Stomach (tissue), 9 donors: ENCODE results near the gene CCIN. TPM values are rescaled to one million over a fixed set of nuclear protein-coding genes. Genes with fewer than 3 reads are reported as not detected.
"Not testable (repeated sequence)": the region's sequence is repeated elsewhere in the genome, so short reads cannot be mapped to it uniquely, and the experiment has no call there.

Experiments used
- DNase-seq, 2 donors: peaks; one replicate each; pipeline versions ENCODE4 v3.0.0 to v3.0.0-alpha.2; 2013 to 2019
- H3K27ac ChIP-seq, 5 donors: fragments of 200-600 bp in 4 of 5; sonication (generic) in 4 of 5; one replicate each; pipeline ENCODE4 v1.5.1; 2013 to 2019; ENCODE audit warnings: mild to moderate bottlenecking in 1 of 5, moderate library complexity in 1 of 5
- H3K27me3 ChIP-seq, 3 donors: fragments of 200-600 bp; sonication (generic); one replicate each; pipeline ENCODE4 v1.5.1; 2017 to 2019; ENCODE audit warnings: mixed run types in 1 of 3
- H3K36me3 ChIP-seq, 4 donors: fragments of 200-600 bp; sonication (generic); 1 replicate in 3 of 4; 2 replicates in 1 of 4; pipeline ENCODE4 v1.5.1; 2016 to 2019
- H3K4me1 ChIP-seq, 4 donors: fragments of 200-600 bp; sonication (generic); one replicate each; pipeline ENCODE4 v1.5.1; 2016 to 2019
- H3K4me3 ChIP-seq, 4 donors: fragments of 200-600 bp; sonication (generic) in 3 of 4; one replicate each; pipeline ENCODE4 v1.5.1; 2016 to 2019; ENCODE audit warnings: mild to moderate bottlenecking in 1 of 4
- H3K9me3 ChIP-seq, 4 donors: fragments of 200-600 bp; sonication (generic); one replicate each; pipeline ENCODE4 v1.5.1; 2016 to 2019
- EP300 ChIP-seq: sonication (generic); formaldehyde crosslinking; IDR thresholded peaks from one replicate; pipeline ENCODE4 v1.6.1; 2017; ENCODE audit warnings: antibody characterized with exemption
- POLR2A ChIP-seq, 4 donors: fragments of 450-650 bp; IDR thresholded peaks; one replicate each; pipeline ENCODE4 v1.6.1; 2016; ENCODE audit warnings: antibody characterized with exemption in 4 of 4, control low read depth in 2 of 4, mild to moderate bottlenecking in 1 of 4, moderate library complexity in 1 of 4
- POLR2AphosphoS5 ChIP-seq, 3 donors: sonication (generic); formaldehyde crosslinking; IDR thresholded peaks; one replicate each; pipeline ENCODE4 v1.6.1; 2016; ENCODE audit warnings: antibody characterized with exemption in 3 of 3
- WGBS, 5 donors: extraction: QIAGEN DNeasy Blood & Tissue Kit in 3 of 5; methylation state at CpG; one replicate each; pipeline versions ENCODE4 v1.1.5 to v1.1.7; 2013 to 2018; 5-methylcytosine and 5-hydroxymethylcytosine counted together
- intact Hi-C: fragments of 100-400 bp; cut with DNase I; formaldehyde crosslinking; loops from one replicate; pipeline ENCODE4 v1.15.1; 2023; ENCODE audit warnings: low total_unique reads
- polyA plus RNA-seq, 3 donors: library from polyadenylated mRNA; stranded (reverse); fragments of 200-250 nt; gene quantifications; one replicate each; pipeline ENCODE4 v1.2.3, GENCODE V29; 2013
- total RNA-seq, 5 donors: library from RNA; depleted of rRNA; stranded (reverse); fragments of >200 nt; gene quantifications; one replicate each; pipeline versions ENCODE4 v1.1.0 to v1.2.3, GENCODE V29; 2014 to 2016
- TF ChIP-seq, protein P1 (sequence below), 7 experiments: fragments of 450-650 bp in 4 of 7; fragments of 200-600 bp in 3 of 7; sonication (generic) in 3 of 7; IDR thresholded peaks; one replicate each; pipeline ENCODE4 v1.5.1; 2016 to 2019; ENCODE audit warnings: antibody characterized with exemption in 7 of 7, control low read depth in 2 of 7, mild to moderate bottlenecking in 1 of 7
- donor health status: healthy with polysubstance abuse.
- donor health status: Bipolar disorder and iron deficiency.
- donor health status: healthy.

Gene CCIN
- total and polyA plus RNA-seq, 8 donors = 0.08 to 1.3 (median 0.45) TPM; not detected in 3

DNA sequence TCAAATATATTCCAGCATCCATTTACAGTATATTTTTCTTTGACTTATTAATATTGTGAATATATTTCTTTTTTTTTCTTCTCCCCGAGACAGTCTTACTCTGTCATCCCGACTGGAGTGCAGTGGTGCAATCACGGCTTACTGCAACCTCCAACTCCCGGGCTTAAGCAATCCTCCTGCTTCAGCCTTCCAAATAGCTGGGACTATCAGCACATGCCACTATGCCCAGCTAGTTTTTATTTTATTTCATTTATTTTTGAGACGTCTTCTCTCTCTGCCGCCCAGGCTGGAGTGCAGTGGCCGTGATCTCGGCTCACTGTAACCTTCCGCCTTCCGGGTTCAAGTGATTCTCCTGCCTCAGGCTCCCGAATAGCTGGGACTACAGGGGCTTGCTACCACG, 40.0 kb upstream of the CCIN start:
- Histone ChIP-seq H3K27me3 (no peaks in the 10 kb centered on the region), H3K9me3 (no peaks in the 10 kb centered on the region), H3K4me1 (peaks cover 0 to 13% (median 0%) of the 10 kb centered on the region in 4 donors), H3K27ac (no peak overlapping the region), H3K4me3 (no peak overlapping the region), H3K36me3 (peaks cover 0 to 3% (median 0%) of the 10 kb centered on the region in 4 donors)
- 88 to 94% (median 93%) methylated on average over 12 of the region's 12 CpGs for WGBS, 5 donors
- no peak for TF ChIP-seq POLR2A (IDR thresholded peaks at IDR 0.05)
- intact Hi-C loops = no loop called here
- no peak for DNase-seq

DNA sequence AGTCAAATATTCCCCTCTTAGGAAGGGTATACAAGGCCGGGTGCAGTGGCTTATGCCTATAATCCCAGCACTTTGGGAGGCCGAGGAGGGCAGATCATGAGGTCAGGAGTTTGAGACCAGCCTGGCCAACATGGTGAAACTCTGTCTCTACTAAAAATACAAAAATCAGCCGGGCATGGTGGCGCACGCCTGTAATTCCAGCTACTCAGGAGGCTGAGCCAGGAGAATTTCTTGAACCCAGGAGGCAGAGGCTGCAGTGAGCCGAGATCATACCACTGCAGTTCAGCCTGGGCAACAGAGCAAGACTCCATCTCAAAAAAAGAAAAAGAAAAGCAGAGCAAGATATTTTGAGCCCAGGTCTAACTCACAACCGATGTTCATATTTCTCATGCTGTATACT, 37.5 kb upstream of the CCIN start:
- H3K9me3 ChIP-seq, DNase-seq, H3K4me3 ChIP-seq, H3K36me3 ChIP-seq, intact Hi-C loops, H3K27me3 ChIP-seq: not testable (repeated sequence)
- Histone ChIP-seq H3K4me1 (peaks cover 8 to 25% (median 10%) of the 10 kb centered on the region in 4 donors), H3K27ac (peak overlapping the region in 1 of 5 donors; percentile 50)
- 84 to 93% (median 89%) methylated on average over 7 of the region's 7 CpGs for WGBS, 5 donors

DNA sequence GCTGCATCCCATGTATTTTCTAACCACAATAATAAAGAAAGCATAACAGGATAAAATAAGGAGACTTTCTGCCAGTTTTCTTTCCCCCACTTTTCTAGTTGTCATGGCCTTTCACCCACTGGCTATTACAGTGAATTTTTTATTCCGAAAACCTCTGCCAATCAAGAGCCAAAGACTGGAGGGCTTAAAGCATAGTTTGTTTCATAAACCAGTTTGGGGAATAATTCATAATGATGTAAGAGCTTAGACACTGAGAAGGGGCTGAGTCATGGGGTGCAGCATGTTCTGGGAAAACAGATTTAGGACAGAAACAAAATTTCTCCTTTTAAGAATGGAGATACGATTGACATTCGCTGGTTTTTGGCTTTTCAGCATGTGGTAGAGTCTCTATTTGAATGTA, 37.1 kb upstream of the CCIN start:
- 67 to 80% (median 74%) methylated on average over 3 of the region's 3 CpGs for WGBS, 5 donors
- H3K27ac ChIP-seq = peak overlapping the region in 3 of 5 donors; percentile 32 to 50 (median 34)

DNA sequence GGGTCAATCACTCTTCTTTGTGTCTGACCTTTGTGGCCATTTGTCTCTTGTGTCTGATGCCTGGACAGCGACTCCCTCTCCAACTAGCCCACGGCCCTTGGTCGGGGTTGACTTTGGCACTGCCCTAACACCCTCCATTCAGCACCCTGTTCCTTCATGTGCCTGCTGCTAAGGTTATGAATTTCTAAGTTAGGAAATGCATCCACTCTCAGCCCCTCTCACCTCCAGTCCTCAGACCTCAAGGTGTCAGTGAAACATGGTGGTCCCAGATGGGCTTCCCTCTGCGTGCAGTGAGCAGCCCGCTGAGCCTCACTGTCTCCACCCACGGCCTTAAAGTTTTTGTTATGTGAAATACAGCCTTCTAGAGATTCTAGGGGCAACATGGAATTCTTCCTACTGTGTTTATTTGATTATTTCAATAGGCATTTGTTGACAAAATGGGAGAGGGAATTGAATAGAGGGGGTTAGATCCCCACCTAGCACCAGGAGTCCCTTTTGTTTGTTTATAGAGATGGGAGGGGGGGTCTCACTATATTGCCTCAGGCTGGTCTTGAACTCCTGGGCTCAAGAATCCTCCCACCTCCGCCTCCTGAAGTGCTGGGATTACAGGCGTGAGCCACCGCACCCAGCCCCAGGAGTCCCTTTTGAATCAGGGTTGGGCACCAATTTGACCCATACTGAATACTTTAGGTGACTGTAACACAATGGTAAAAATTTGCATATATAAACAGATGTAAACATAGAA, 34.3 kb upstream of the CCIN start:
- H3K36me3 ChIP-seq = no peaks in the 10 kb centered on the region
- intact Hi-C loops = no loop called here
- no peaks in the 10 kb centered on the region for H3K9me3 ChIP-seq
- no peak for DNase-seq
- H3K4me1 ChIP-seq = peaks cover 21 to 43% (median 39%) of the 10 kb centered on the region in 4 donors
- peaks cover 0 to 6% (median 4%) of the 10 kb centered on the region in 3 donors for H3K27me3 ChIP-seq
- H3K27ac ChIP-seq = no peak overlapping the region
- 71 to 85% (median 80%) methylated on average over 9 of the region's 9 CpGs for WGBS, 5 donors
- TF ChIP-seq POLR2AphosphoS5 (IDR thresholded peaks at IDR 0.05) (no peak), POLR2A (IDR thresholded peaks at IDR 0.05) (no peak), EP300 (no peak)
- TF ChIP-seq, protein P1, sequence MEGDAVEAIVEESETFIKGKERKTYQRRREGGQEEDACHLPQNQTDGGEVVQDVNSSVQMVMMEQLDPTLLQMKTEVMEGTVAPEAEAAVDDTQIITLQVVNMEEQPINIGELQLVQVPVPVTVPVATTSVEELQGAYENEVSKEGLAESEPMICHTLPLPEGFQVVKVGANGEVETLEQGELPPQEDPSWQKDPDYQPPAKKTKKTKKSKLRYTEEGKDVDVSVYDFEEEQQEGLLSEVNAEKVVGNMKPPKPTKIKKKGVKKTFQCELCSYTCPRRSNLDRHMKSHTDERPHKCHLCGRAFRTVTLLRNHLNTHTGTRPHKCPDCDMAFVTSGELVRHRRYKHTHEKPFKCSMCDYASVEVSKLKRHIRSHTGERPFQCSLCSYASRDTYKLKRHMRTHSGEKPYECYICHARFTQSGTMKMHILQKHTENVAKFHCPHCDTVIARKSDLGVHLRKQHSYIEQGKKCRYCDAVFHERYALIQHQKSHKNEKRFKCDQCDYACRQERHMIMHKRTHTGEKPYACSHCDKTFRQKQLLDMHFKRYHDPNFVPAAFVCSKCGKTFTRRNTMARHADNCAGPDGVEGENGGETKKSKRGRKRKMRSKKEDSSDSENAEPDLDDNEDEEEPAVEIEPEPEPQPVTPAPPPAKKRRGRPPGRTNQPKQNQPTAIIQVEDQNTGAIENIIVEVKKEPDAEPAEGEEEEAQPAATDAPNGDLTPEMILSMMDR (IDR thresholded peaks at IDR 0.05) = no peak
- H3K4me3 ChIP-seq = no peak overlapping the region

More for the DNA sequence above, 37.1 kb upstream of the CCIN start:
- DNase-seq = no peak
- TF ChIP-seq POLR2A (IDR thresholded peaks at IDR 0.05) (no peak), POLR2AphosphoS5 (IDR thresholded peaks at IDR 0.05) (no peak), EP300 (no peak)
- TF ChIP-seq, protein P1 (IDR thresholded peaks at IDR 0.05) = no peak
- Histone ChIP-seq H3K4me1 (peaks cover 12 to 28% (median 14%) of the 10 kb centered on the region in 4 donors), H3K27me3 (peaks cover 0 to 6% (median 0%) of the 10 kb centered on the region in 3 donors), H3K9me3 (no peaks in the 10 kb centered on the region), H3K36me3 (no peaks in the 10 kb centered on the region), H3K4me3 (no peak overlapping the region)
- intact Hi-C loops = no loop called here

DNA sequence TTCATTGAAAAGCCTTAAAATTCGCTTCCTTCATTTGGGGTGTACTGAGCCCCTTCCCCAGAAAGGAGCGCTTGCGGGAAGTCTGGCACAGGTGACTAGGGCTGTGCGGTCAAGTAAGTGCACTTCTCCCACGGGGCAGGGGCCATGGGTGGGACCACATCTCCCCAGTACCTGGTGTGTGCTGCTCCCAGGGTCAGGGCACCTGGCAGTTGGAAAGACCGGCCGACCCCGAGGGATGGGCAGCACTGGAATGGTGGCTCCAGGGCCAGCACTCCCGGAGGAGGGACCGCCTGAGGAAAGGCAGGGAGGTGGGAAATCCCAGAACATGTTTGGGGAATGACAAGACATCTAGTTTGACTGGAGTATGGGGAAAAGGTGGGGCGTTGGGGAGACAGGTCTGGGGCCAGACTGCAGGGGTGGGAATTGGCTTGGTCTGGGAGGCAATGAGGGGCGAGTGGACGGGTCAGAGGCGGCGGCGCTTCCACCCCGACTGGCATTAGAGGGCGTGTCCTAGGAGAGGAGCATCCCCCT, 33.4 kb upstream of the CCIN start:
- peak overlapping the region in 4 of 5 donors; percentile 79 to 90 (median 86) for H3K27ac ChIP-seq
- no peaks in the 10 kb centered on the region for H3K9me3 ChIP-seq
- intact Hi-C loops = no loop called here
- H3K4me3 ChIP-seq = peak overlapping the region; percentile 77 to 82 (median 82)
- peaks cover 21 to 52% (median 46%) of the 10 kb centered on the region in 4 donors for H3K4me1 ChIP-seq
- H3K27me3 ChIP-seq = peaks cover 0 to 6% (median 4%) of the 10 kb centered on the region in 3 donors
- no peak for DNase-seq
- TF ChIP-seq POLR2A (IDR thresholded peaks at IDR 0.05) (no peak), EP300 (no peak), POLR2AphosphoS5 (IDR thresholded peaks at IDR 0.05) (no peak)
- TF ChIP-seq, protein P1 (IDR thresholded peaks at IDR 0.05) = no peak
- WGBS, 5 donors = 8 to 17% (median 11%) methylated on average over 12 to 18 of the region's 18 CpGs
- no peaks in the 10 kb centered on the region for H3K36me3 ChIP-seq
